Stimulated activated CD4-positive, alpha-beta T cell treated with anti-CD3 and anti-CD28 coated beads, Interleukin-1b, Interleukin-23, amount 100 ng/mL, for 48 hours (primary cell): ENCODE data around the gene MYZAP.
A peak's percentile ranks its signal among the peaks of the same experiment; 100 is the strongest.

Source experiments
- DNase-seq: peaks from one replicate; pipeline ENCODE4 v3.0.0-alpha.2; 2020

MYZAP gene

GRCh38 chr15:57631386-57632110 lies 39.8 kb downstream of the MYZAP start:
- DNase-seq, result no peak

GRCh38 chr15:57634290-57634689 lies 42.6 kb downstream of the MYZAP start:
- no peak for DNase-seq

- no peak for DNase-seq
These were observed 43.7 kb downstream of the MYZAP start for GRCh38 chr15:57635300-57635909.

- DNase-seq, result no peak
These were observed 46.1 kb downstream of the MYZAP start for GRCh38 chr15:57637846-57638245.

GRCh38 chr15:57639306-57639705 lies 47.6 kb downstream of the MYZAP start:
- DNase-seq, result no peak

- peak; percentile 4 for DNase-seq
These were observed 49.4 kb downstream of the MYZAP start for GRCh38 chr15:57640930-57641682.

GRCh38 chr15:57643826-57644225 lies 52.1 kb downstream of the MYZAP start:
- no peak for DNase-seq

- no peak for DNase-seq
These were observed 54.4 kb downstream of the MYZAP start for GRCh38 chr15:57646087-57646486.

- no peak for DNase-seq
These were observed 55.5 kb downstream of the MYZAP start for GRCh38 chr15:57647071-57647790.

GRCh38 chr15:57647791-57648130 lies 56.1 kb downstream of the MYZAP start:
- no peak for DNase-seq

GRCh38 chr15:57649138-57649537 lies 57.4 kb downstream of the MYZAP start:
- no peak for DNase-seq

GRCh38 chr15:57651445-57651844 lies 59.7 kb downstream of the MYZAP start:
- DNase-seq, result no peak

GRCh38 chr15:57652481-57652880 lies 60.8 kb downstream of the MYZAP start:
- DNase-seq, result no peak

- DNase-seq, result no peak
These were observed 62.6 kb downstream of the MYZAP start for GRCh38 chr15:57654153-57654852.

GRCh38 chr15:57655053-57655452 lies 63.3 kb downstream of the MYZAP start:
- DNase-seq, result no peak

- DNase-seq, result no peak
These were observed 64.1 kb downstream of the MYZAP start for GRCh38 chr15:57655809-57656208.

- no peak for DNase-seq
These were observed 64.7 kb downstream of the MYZAP start for GRCh38 chr15:57656434-57656833.

- DNase-seq, result no peak
These were observed 65.9 kb downstream of the MYZAP start for GRCh38 chr15:57657619-57658018.

GRCh38 chr15:57662091-57662744 lies 70.5 kb downstream of the MYZAP start:
- no peak for DNase-seq

GRCh38 chr15:57662802-57663201 lies 71.1 kb downstream of the MYZAP start:
- no peak for DNase-seq

GRCh38 chr15:57663262-57663661 lies 71.6 kb downstream of the MYZAP start:
- DNase-seq, result no peak

GRCh38 chr15:57665194-57665593 lies 73.5 kb downstream of the MYZAP start:
- no peak for DNase-seq
